Liver (tissue), 9 donors: Measurements from ENCODE around the gene GAPDH. TPM values are rescaled to one million over a fixed set of nuclear protein-coding genes. Genes with fewer than 3 reads are reported as not detected.

Source experiments
- DNase-seq: peaks from one replicate; pipeline ENCODE4 v3.0.0-alpha.2; 2017; ENCODE audit warnings: low spot score
- H3K27ac ChIP-seq, 2 donors: one replicate each; pipeline ENCODE4 v1.7.0; 2013; ENCODE audit warnings: inconsistent platforms in 2 of 2, low read length in 2 of 2, control low read depth in 1 of 2, low read depth in 1 of 2, mild to moderate bottlenecking in 1 of 2
- H3K27me3 ChIP-seq, 4 donors: one replicate each; pipeline versions ENCODE4 v1.6.1 to v1.7.0; 2013; ENCODE audit warnings: low read length in 3 of 4, inconsistent platforms in 1 of 4, mild to moderate bottlenecking in 1 of 4, moderate library complexity in 1 of 4; ENCODE audit not compliant: control insufficient read depth in 4 of 4, insufficient read depth in 4 of 4
- H3K36me3 ChIP-seq, 4 donors: one replicate each; pipeline versions ENCODE4 v1.6.1 to v1.7.0; 2013; ENCODE audit warnings: low read length in 3 of 4, mild to moderate bottlenecking in 3 of 4, low read depth in 1 of 4, moderate library complexity in 1 of 4; ENCODE audit not compliant: control insufficient read depth in 4 of 4, insufficient read depth in 3 of 4
- H3K4me1 ChIP-seq, 4 donors: one replicate each; pipeline versions ENCODE4 v1.6.1 to v1.7.0; 2013; ENCODE audit warnings: low read length in 3 of 4, mild to moderate bottlenecking in 3 of 4, moderate library complexity in 1 of 4; ENCODE audit not compliant: control insufficient read depth in 4 of 4, insufficient read depth in 4 of 4
- H3K4me3 ChIP-seq, 3 donors: one replicate each; pipeline versions ENCODE4 v1.6.1 to v1.7.0; 2013; ENCODE audit warnings: low read length in 3 of 3, control low read depth in 1 of 3, low read depth in 1 of 3, mild to moderate bottlenecking in 1 of 3
- H3K9ac ChIP-seq, 2 donors: one replicate each; pipeline ENCODE4 v1.7.0; 2013; ENCODE audit warnings: low read length in 2 of 2, mild to moderate bottlenecking in 2 of 2, moderate library complexity in 2 of 2, control low read depth in 1 of 2, low read depth in 1 of 2
- H3K9me3 ChIP-seq, 4 donors: one replicate each; pipeline versions ENCODE4 v1.6.1 to v1.7.0; 2013; ENCODE audit warnings: low read length in 3 of 4; ENCODE audit not compliant: control insufficient read depth in 4 of 4
- ATF3 ChIP-seq: IDR thresholded peaks from 2 replicates; pipeline ENCODE4 v1.6.1; 2016; ENCODE audit warnings: antibody characterized with exemption
- CTCF ChIP-seq: fragments of 150-350 bp; IDR thresholded peaks from 2 replicates; pipeline ENCODE4 v1.5.1; 2017; ENCODE audit warnings: improper control_type of control experiment, low read depth, low read length; ENCODE audit not compliant: missing input control
- EGR1 ChIP-seq, 2 donors: IDR thresholded peaks; 2 replicates each; pipeline ENCODE4 v1.6.1; 2016 to 2018; ENCODE audit warnings: antibody characterized with exemption in 2 of 2, low read depth in 2 of 2
- FOXA1 ChIP-seq: IDR thresholded peaks from 2 replicates; pipeline ENCODE4 v1.6.1; 2016; ENCODE audit warnings: antibody characterized with exemption
- FOXA2 ChIP-seq: IDR thresholded peaks from 2 replicates; pipeline ENCODE4 v1.6.1; 2016; ENCODE audit warnings: antibody characterized with exemption
- GABPA ChIP-seq, 2 donors: IDR thresholded peaks in 1 of 2; conservative IDR thresholded peaks in 1 of 2; 2 replicates each; pipeline ENCODE4 v1.6.1; 2016; ENCODE audit warnings: antibody characterized with exemption in 2 of 2, mild to moderate bottlenecking in 1 of 2, moderate library complexity in 1 of 2
- HNF4A ChIP-seq, 2 donors: conservative IDR thresholded peaks; 2 replicates each; pipeline ENCODE4 v1.6.1; 2016; ENCODE audit warnings: antibody characterized with exemption in 2 of 2, mild to moderate bottlenecking in 2 of 2
- HNF4G ChIP-seq: IDR thresholded peaks from 2 replicates; pipeline ENCODE4 v1.6.1; 2016; ENCODE audit warnings: antibody characterized with exemption
- JUND ChIP-seq, 2 donors: IDR thresholded peaks; 2 replicates each; pipeline ENCODE4 v1.6.1; 2016; ENCODE audit warnings: antibody characterized with exemption in 2 of 2
- MAX ChIP-seq: IDR thresholded peaks from 2 replicates; pipeline ENCODE4 v1.6.1; 2016; ENCODE audit warnings: antibody characterized with exemption
- NR2F2 ChIP-seq: IDR thresholded peaks from 2 replicates; pipeline ENCODE4 v1.6.1; 2016; ENCODE audit warnings: antibody characterized with exemption
- RAD21 ChIP-seq, 2 donors: IDR thresholded peaks; 2 replicates each; pipeline ENCODE4 v1.6.1; 2016; ENCODE audit warnings: antibody characterized with exemption in 2 of 2, mild to moderate bottlenecking in 2 of 2
- REST ChIP-seq: IDR thresholded peaks from 2 replicates; pipeline ENCODE4 v1.6.1; 2016; ENCODE audit warnings: antibody characterized with exemption, mild to moderate bottlenecking
- SP1 ChIP-seq: IDR thresholded peaks from 2 replicates; pipeline ENCODE4 v1.6.1; 2018; ENCODE audit warnings: antibody characterized with exemption, mild to moderate bottlenecking
- TAF1 ChIP-seq: conservative IDR thresholded peaks from 2 replicates; pipeline ENCODE4 v1.6.1; 2016; ENCODE audit warnings: antibody characterized with exemption, mild to moderate bottlenecking
- YY1 ChIP-seq: IDR thresholded peaks from 2 replicates; pipeline ENCODE4 v1.6.1; 2016; ENCODE audit warnings: antibody characterized with exemption, mild to moderate bottlenecking
- ZBTB33 ChIP-seq: IDR thresholded peaks from 2 replicates; pipeline ENCODE4 v1.6.1; 2016; ENCODE audit warnings: antibody characterized with exemption
- WGBS: extraction: QIAGEN DNeasy Blood & Tissue Kit; methylation state at CpG from one replicate; pipeline ENCODE4 v1.1.7; 2013; 5-methylcytosine and 5-hydroxymethylcytosine counted together
- polyA plus RNA-seq, 2 donors: library from polyadenylated mRNA; stranded (reverse) in 1 of 2; unstranded in 1 of 2; fragments of 200-250 nt in 1 of 2; fragments of >200 nt in 1 of 2; fragmentation: Nextera tagmentation in 1 of 2; extraction: Ambion mirVana in 1 of 2; gene quantifications; one replicate each; pipeline versions ENCODE4 v1.2.1 to v1.2.3, GENCODE V29; 2013 to 2015
- total RNA-seq, 2 donors: library from RNA; depleted of rRNA; stranded (reverse); fragments of >200 nt; gene quantifications; one replicate each; pipeline ENCODE4 v1.2.3, GENCODE V29; 2014
- donor health status: healthy.
- donor health status: healthy.
- donor health status: healthy.
- donor health status: healthy.
- donor health status: healthy.

The GAPDH gene
- total and polyA plus RNA-seq, 4 donors = 1,234 to 2,082 (median 1,344) TPM

GRCh38 chr12:6549684-6550151 lies 15.4 kb downstream of the GAPDH start:
- H3K9me3 ChIP-seq = no peaks in the 10 kb centered on the region
- H3K4me1 ChIP-seq = peaks cover 0 to 33% (median 22%) of the 10 kb centered on the region in 4 donors
- no peak for TF ChIP-seq FOXA1
- no peak for TF ChIP-seq RAD21 (IDR thresholded peaks at IDR 0.05)
- no peak for TF ChIP-seq MAX
- TF ChIP-seq ATF3 = no peak
- TF ChIP-seq ZBTB33 = no peak
- no peak for TF ChIP-seq EGR1 (IDR thresholded peaks at IDR 0.05; ENCODE audit: low read depth in 2 of 2)
- TF ChIP-seq YY1 = no peak
- TF ChIP-seq NR2F2 = no peak
- no peak for TF ChIP-seq HNF4G
- TF ChIP-seq TAF1 = no peak
- no peak for TF ChIP-seq JUND (IDR thresholded peaks at IDR 0.05)
- no peak for TF ChIP-seq REST
- no peak for TF ChIP-seq SP1
- no peak for TF ChIP-seq GABPA (IDR thresholded peaks at IDR 0.05 in 1 of 2, conservative IDR thresholded peaks at IDR 0.05 in 1 of 2)
- TF ChIP-seq FOXA2 = no peak
- TF ChIP-seq HNF4A (conservative IDR thresholded peaks at IDR 0.05) = no peak
- no peak for TF ChIP-seq CTCF
- 96% methylated on average over 18 of the region's 18 CpGs for WGBS
- H3K9ac ChIP-seq = no peak overlapping the region
- no peak for DNase-seq
- H3K27me3 ChIP-seq = no peaks in the 10 kb centered on the region
- no peak overlapping the region for H3K4me3 ChIP-seq
- peak overlapping the region in 1 of 2 donors; percentile 58 for H3K27ac ChIP-seq
- peaks cover 3 to 23% (median 18%) of the 10 kb centered on the region in 4 donors for H3K36me3 ChIP-seq
